HFFc6 (cell line): ENCODE data around the gene GADL1. TPM values are rescaled to one million over a fixed set of nuclear protein-coding genes. Genes with fewer than 3 reads are reported as not detected.

Source experiments
- DNase-seq: peaks from one replicate; pipeline ENCODE4 v3.0.0-alpha.2; 2018
- H3K27ac Mint-ChIP-seq: 2 replicates; pipeline ENCODE4 v1.8.0; 2020; ENCODE audit warnings: mild to moderate bottlenecking, mixed read lengths
- H3K27me3 Mint-ChIP-seq: 2 replicates; pipeline ENCODE4 v1.8.0; 2021; ENCODE audit warnings: mild to moderate bottlenecking, moderate library complexity, mixed read lengths; ENCODE audit not compliant: insufficient read depth
- H3K36me3 Mint-ChIP-seq: 2 replicates; pipeline ENCODE4 v1.8.0; 2021; ENCODE audit warnings: low read depth, mixed read lengths
- H3K4me1 Mint-ChIP-seq: 2 replicates; pipeline ENCODE4 v1.8.0; 2020; ENCODE audit warnings: low read depth, mixed read lengths
- H3K4me3 Mint-ChIP-seq: 2 replicates; pipeline ENCODE4 v1.8.0; 2020; ENCODE audit warnings: mild to moderate bottlenecking, moderate library complexity, mixed read lengths
- H3K9me3 Mint-ChIP-seq: 2 replicates; pipeline ENCODE4 v1.8.0; 2020; ENCODE audit warnings: mild to moderate bottlenecking, mixed read lengths
- total RNA-seq, 6 experiments: library from RNA; stranded (reverse); fragmentation: NEBNext Ultra II Directional; extraction: Animal tissue kit (Norgen Biotek cat#: 25700); gene quantifications; 2 replicates in 1 of 6; 3 replicates in 5 of 6; pipeline ENCODE4 v1.2.3, GENCODE V29; 2021
- TF ChIP-seq, protein P1 (sequence below): fragments of 200-600 bp; sonication (generic); IDR thresholded peaks from 2 replicates; pipeline ENCODE4 v1.5.0; 2021; ENCODE audit warnings: antibody characterized with exemption, mild to moderate bottlenecking

The GADL1 gene
- total RNA-seq, 6 experiments from 2014 or later = not detected

GRCh38 chr3:30886888-30887287 lies 7.6 kb downstream of the GADL1 start:
- no peak for DNase-seq
- Mint-ChIP-seq H3K4me3 (no peak overlapping the region), H3K27ac (no peak overlapping the region), H3K27me3 (peaks cover 7% of the 10 kb centered on the region), H3K36me3 (no peaks in the 10 kb centered on the region), H3K4me1 (no peaks in the 10 kb centered on the region), H3K9me3 (no peaks in the 10 kb centered on the region)
- TF ChIP-seq, protein P1, sequence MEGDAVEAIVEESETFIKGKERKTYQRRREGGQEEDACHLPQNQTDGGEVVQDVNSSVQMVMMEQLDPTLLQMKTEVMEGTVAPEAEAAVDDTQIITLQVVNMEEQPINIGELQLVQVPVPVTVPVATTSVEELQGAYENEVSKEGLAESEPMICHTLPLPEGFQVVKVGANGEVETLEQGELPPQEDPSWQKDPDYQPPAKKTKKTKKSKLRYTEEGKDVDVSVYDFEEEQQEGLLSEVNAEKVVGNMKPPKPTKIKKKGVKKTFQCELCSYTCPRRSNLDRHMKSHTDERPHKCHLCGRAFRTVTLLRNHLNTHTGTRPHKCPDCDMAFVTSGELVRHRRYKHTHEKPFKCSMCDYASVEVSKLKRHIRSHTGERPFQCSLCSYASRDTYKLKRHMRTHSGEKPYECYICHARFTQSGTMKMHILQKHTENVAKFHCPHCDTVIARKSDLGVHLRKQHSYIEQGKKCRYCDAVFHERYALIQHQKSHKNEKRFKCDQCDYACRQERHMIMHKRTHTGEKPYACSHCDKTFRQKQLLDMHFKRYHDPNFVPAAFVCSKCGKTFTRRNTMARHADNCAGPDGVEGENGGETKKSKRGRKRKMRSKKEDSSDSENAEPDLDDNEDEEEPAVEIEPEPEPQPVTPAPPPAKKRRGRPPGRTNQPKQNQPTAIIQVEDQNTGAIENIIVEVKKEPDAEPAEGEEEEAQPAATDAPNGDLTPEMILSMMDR = no peak

- Mint-ChIP-seq H3K27ac (no peak overlapping the region), H3K4me1 (no peaks in the 10 kb centered on the region), H3K27me3 (peaks cover 10% of the 10 kb centered on the region), H3K9me3 (no peaks in the 10 kb centered on the region), H3K4me3 (no peak overlapping the region), H3K36me3 (no peaks in the 10 kb centered on the region)
- TF ChIP-seq, protein P1 = no peak
- no peak for DNase-seq
Observed at GRCh38 chr3:30878862-30879261, 15.6 kb downstream of the GADL1 start.

GRCh38 chr3:30875505-30875904 lies 19.0 kb downstream of the GADL1 start:
- H3K4me1 Mint-ChIP-seq = no peaks in the 10 kb centered on the region
- peaks cover 12% of the 10 kb centered on the region for H3K27me3 Mint-ChIP-seq
- H3K36me3 Mint-ChIP-seq = no peaks in the 10 kb centered on the region
- H3K9me3 Mint-ChIP-seq = no peaks in the 10 kb centered on the region
- no peak overlapping the region for H3K27ac Mint-ChIP-seq
- no peak overlapping the region for H3K4me3 Mint-ChIP-seq
- TF ChIP-seq, protein P1 = no peak
- DNase-seq = no peak

- DNase-seq = no peak
Observed at GRCh38 chr3:30873671-30874070, 20.8 kb downstream of the GADL1 start.

GRCh38 chr3:30872879-30873278 lies 21.6 kb downstream of the GADL1 start:
- H3K9me3 Mint-ChIP-seq = no peaks in the 10 kb centered on the region
- H3K4me1 Mint-ChIP-seq = no peaks in the 10 kb centered on the region

More at GRCh38 chr3:30873671-30874070, 20.8 kb downstream of the GADL1 start:
- H3K27ac Mint-ChIP-seq = no peak overlapping the region
- no peak overlapping the region for H3K4me3 Mint-ChIP-seq
- peaks cover 12% of the 10 kb centered on the region for H3K27me3 Mint-ChIP-seq
- no peaks in the 10 kb centered on the region for H3K4me1 Mint-ChIP-seq
- no peaks in the 10 kb centered on the region for H3K36me3 Mint-ChIP-seq
- H3K9me3 Mint-ChIP-seq = no peaks in the 10 kb centered on the region
- TF ChIP-seq, protein P1 = no peak

More at GRCh38 chr3:30872879-30873278, 21.6 kb downstream of the GADL1 start:
- TF ChIP-seq, protein P1 = no peak
- no peak overlapping the region for H3K27ac Mint-ChIP-seq
- DNase-seq = no peak
- H3K4me3 Mint-ChIP-seq = no peak overlapping the region
- no peaks in the 10 kb centered on the region for H3K36me3 Mint-ChIP-seq
- H3K27me3 Mint-ChIP-seq = peaks cover 12% of the 10 kb centered on the region
